WTC11 (cell line): Measurements from ENCODE around the gene HMMR. TPM values are rescaled to one million over a fixed set of nuclear protein-coding genes. Genes with fewer than 3 reads are reported as not detected.

Source experiments
- ATAC-seq: fragments of 200-7000 bp; cut with Tn5 transposase; 2 replicates; pipeline ENCODE4 v1.10.0; 2021; ENCODE audit warnings: mild to moderate bottlenecking, moderate library complexity
- CTCF ChIA-PET: fragments of 300-600 bp; sonication (Branson Sonifier 250); formaldehyde crosslinking; loops from one replicate; lab custom pipeline; 2021; ENCODE audit warnings: antibody characterized with exemption; lab: Charles Lee
- POLR2A ChIA-PET: fragments of 350-600 bp; sonication (Branson Sonifier 250); formaldehyde crosslinking; loops from one replicate; lab custom pipeline; 2021; ENCODE audit warnings: antibody characterized with exemption; lab: Charles Lee
- DNase-seq: peaks from one replicate; pipeline ENCODE4 v3.0.0; 2021; ENCODE audit warnings: low spot score
- H3K27ac Mint-ChIP-seq: 2 replicates; pipeline ENCODE4 v1.8.0; 2021; ENCODE audit warnings: mixed read lengths
- H3K27me3 Mint-ChIP-seq: 2 replicates; pipeline ENCODE4 v1.8.0; 2021; ENCODE audit warnings: low read depth, mild to moderate bottlenecking, moderate library complexity, mixed read lengths
- H3K36me3 Mint-ChIP-seq: 2 replicates; pipeline ENCODE4 v1.8.0; 2021; ENCODE audit warnings: mixed read lengths
- H3K4me1 Mint-ChIP-seq: 2 replicates; pipeline ENCODE4 v1.8.0; 2022; ENCODE audit warnings: mixed read lengths
- H3K4me3 Mint-ChIP-seq: 2 replicates; pipeline ENCODE4 v1.8.0; 2021; ENCODE audit warnings: mild to moderate bottlenecking, moderate library complexity, mixed read lengths
- H3K9me3 Mint-ChIP-seq: 2 replicates; pipeline ENCODE4 v1.8.0; 2021; ENCODE audit warnings: mixed read lengths
- ARID4B ChIP-seq: sonication (generic); formaldehyde crosslinking; IDR thresholded peaks from 2 replicates; pipeline ENCODE4 v1.8.0; 2023; ENCODE audit warnings: missing genetic modification reagents, mild to moderate bottlenecking, borderline replicate concordance
- CBFB ChIP-seq: sonication (generic); formaldehyde crosslinking; IDR thresholded peaks from 2 replicates; pipeline ENCODE4 v1.8.1; 2022; ENCODE audit warnings: mild to moderate bottlenecking, low read depth, missing genetic modification reagents
- CREM ChIP-seq: sonication (generic); formaldehyde crosslinking; IDR thresholded peaks from 2 replicates; pipeline ENCODE4 v1.8.1; 2022; ENCODE audit warnings: mild to moderate bottlenecking, missing genetic modification reagents, moderate library complexity
- ETV6 ChIP-seq: sonication (generic); formaldehyde crosslinking; IDR thresholded peaks from 2 replicates; pipeline ENCODE4 v1.8.1; 2022; ENCODE audit warnings: mild to moderate bottlenecking, missing genetic modification reagents
- GABPB1 ChIP-seq: sonication (generic); formaldehyde crosslinking; IDR thresholded peaks from 2 replicates; pipeline ENCODE4 v1.8.1; 2023; ENCODE audit warnings: mild to moderate bottlenecking, missing genetic modification reagents
- GTF2I ChIP-seq: fragments of 250-450 bp; sonication (Bioruptor Pico); conservative IDR thresholded peaks from 2 replicates; pipeline ENCODE4 v1.4.0; 2021; ENCODE audit warnings: mild to moderate bottlenecking
- IRF1 ChIP-seq: sonication (generic); formaldehyde crosslinking; IDR thresholded peaks from 2 replicates; pipeline ENCODE4 v1.8.0; 2023; ENCODE audit warnings: missing genetic modification reagents
- NFYB ChIP-seq: sonication (generic); formaldehyde crosslinking; conservative IDR thresholded peaks from 2 replicates; pipeline ENCODE4 v1.8.0; 2022; ENCODE audit warnings: low read depth, missing genetic modification reagents
- NR1H2 ChIP-seq: sonication (generic); formaldehyde crosslinking; IDR thresholded peaks from 2 replicates; pipeline ENCODE4 v1.9.0; 2021; ENCODE audit warnings: mild to moderate bottlenecking, moderate library complexity, missing genetic modification reagents
- PRDM15 ChIP-seq: sonication (generic); formaldehyde crosslinking; IDR thresholded peaks from 2 replicates; pipeline ENCODE4 v1.8.0; 2022; ENCODE audit warnings: missing genetic modification reagents
- TEAD1 ChIP-seq: sonication (generic); formaldehyde crosslinking; IDR thresholded peaks from 2 replicates; pipeline ENCODE4 v1.8.0; 2022; ENCODE audit warnings: mild to moderate bottlenecking, missing genetic modification reagents
- TEAD4 ChIP-seq: sonication (generic); formaldehyde crosslinking; IDR thresholded peaks from 2 replicates; pipeline ENCODE4 v1.8.0; 2022; ENCODE audit warnings: mild to moderate bottlenecking, missing genetic modification reagents
- ZNF219 ChIP-seq: sonication (generic); formaldehyde crosslinking; IDR thresholded peaks from 2 replicates; pipeline ENCODE4 v1.8.0; 2023; ENCODE audit warnings: missing genetic modification reagents, mild to moderate bottlenecking, borderline replicate concordance
- ZNF232 ChIP-seq: sonication (generic); formaldehyde crosslinking; IDR thresholded peaks from 2 replicates; pipeline ENCODE4 v1.8.0; 2022; ENCODE audit warnings: mild to moderate bottlenecking, missing genetic modification reagents
- ZNF281 ChIP-seq: sonication (generic); formaldehyde crosslinking; IDR thresholded peaks from 2 replicates; pipeline ENCODE4 v1.8.0; 2023; ENCODE audit warnings: mild to moderate bottlenecking, missing genetic modification reagents
- ZNF671 ChIP-seq: fragments of 250-450 bp; sonication (Bioruptor Pico); IDR thresholded peaks from 2 replicates; pipeline ENCODE4 v1.8.0; 2021; ENCODE audit warnings: mild to moderate bottlenecking
- total RNA-seq: library from RNA; stranded (reverse); gene quantifications from 3 replicates; pipeline ENCODE4 v1.2.3, GENCODE V29; 2021
- TF ChIP-seq, protein P1 (sequence below): fragments of 250-450 bp; sonication (Bioruptor Pico); IDR thresholded peaks from 2 replicates; pipeline ENCODE4 v1.9.0; 2021; ENCODE audit warnings: moderate library complexity, mild to moderate bottlenecking, inconsistent platforms, borderline replicate concordance
- TF ChIP-seq, protein P2 (sequence below): sonication (generic); formaldehyde crosslinking; IDR thresholded peaks from 2 replicates; pipeline ENCODE4 v1.8.1; 2023; ENCODE audit warnings: mild to moderate bottlenecking, missing genetic modification reagents

The HMMR gene
- total RNA-seq, 1 experiment from 2014 or later, result 78.5 TPM

GRCh38 chr5:163432544-163432943, 27.9 kb upstream of the HMMR start:
- TF ChIP-seq CREM (CRISPR knock-in tag) (no peak), TEAD1 (CRISPR knock-in tag) (no peak), PRDM15 (CRISPR knock-in tag) (no peak), NFYB (CRISPR knock-in tag) (no peak), GABPB1 (CRISPR knock-in tag) (no peak), ZNF232 (no peak), NR1H2 (CRISPR knock-in tag) (no peak), ZNF281 (CRISPR knock-in tag) (no peak), TEAD4 (no peak), ETV6 (CRISPR knock-in tag) (no peak), CBFB (no peak)
- TF ChIP-seq, protein P1, sequence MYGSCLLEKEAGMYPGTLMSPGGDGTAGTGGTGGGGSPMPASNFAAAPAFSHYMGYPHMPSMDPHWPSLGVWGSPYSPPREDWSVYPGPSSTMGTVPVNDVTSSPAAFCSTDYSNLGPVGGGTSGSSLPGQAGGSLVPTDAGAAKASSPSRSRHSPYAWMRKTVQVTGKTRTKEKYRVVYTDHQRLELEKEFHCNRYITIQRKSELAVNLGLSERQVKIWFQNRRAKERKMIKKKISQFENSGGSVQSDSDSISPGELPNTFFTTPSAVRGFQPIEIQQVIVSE (CRISPR knock-in tag), result no peak
- TF ChIP-seq, protein P2, sequence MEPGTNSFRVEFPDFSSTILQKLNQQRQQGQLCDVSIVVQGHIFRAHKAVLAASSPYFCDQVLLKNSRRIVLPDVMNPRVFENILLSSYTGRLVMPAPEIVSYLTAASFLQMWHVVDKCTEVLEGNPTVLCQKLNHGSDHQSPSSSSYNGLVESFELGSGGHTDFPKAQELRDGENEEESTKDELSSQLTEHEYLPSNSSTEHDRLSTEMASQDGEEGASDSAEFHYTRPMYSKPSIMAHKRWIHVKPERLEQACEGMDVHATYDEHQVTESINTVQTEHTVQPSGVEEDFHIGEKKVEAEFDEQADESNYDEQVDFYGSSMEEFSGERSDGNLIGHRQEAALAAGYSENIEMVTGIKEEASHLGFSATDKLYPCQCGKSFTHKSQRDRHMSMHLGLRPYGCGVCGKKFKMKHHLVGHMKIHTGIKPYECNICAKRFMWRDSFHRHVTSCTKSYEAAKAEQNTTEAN, result no peak
- CTCF ChIA-PET, result no interaction called here
- Mint-ChIP-seq H3K27ac (no peak overlapping the region), H3K9me3 (peaks cover 5% of the 10 kb centered on the region), H3K4me1 (peaks cover 20% of the 10 kb centered on the region), H3K4me3 (no peak overlapping the region), H3K27me3 (no peaks in the 10 kb centered on the region), H3K36me3 (no peaks in the 10 kb centered on the region)
- POLR2A ChIA-PET, result no interaction called here
- ATAC-seq (no peak), DNase-seq (no peak)

GRCh38 chr5:163433271-163433670, 27.2 kb upstream of the HMMR start:
- no peak for TF ChIP-seq IRF1 (CRISPR knock-in tag)
- H3K27me3 Mint-ChIP-seq, result no peaks in the 10 kb centered on the region
- ChIA-PET POLR2A (no interaction called here), CTCF (no interaction called here)
- H3K9me3 Mint-ChIP-seq, result no peaks in the 10 kb centered on the region
- no peak overlapping the region for H3K4me3 Mint-ChIP-seq
- H3K27ac Mint-ChIP-seq, result no peak overlapping the region
- DNase-seq (no peak), ATAC-seq (no peak)
- peaks cover 4% of the 10 kb centered on the region for H3K36me3 Mint-ChIP-seq
- peaks cover 21% of the 10 kb centered on the region for H3K4me1 Mint-ChIP-seq

DNA sequence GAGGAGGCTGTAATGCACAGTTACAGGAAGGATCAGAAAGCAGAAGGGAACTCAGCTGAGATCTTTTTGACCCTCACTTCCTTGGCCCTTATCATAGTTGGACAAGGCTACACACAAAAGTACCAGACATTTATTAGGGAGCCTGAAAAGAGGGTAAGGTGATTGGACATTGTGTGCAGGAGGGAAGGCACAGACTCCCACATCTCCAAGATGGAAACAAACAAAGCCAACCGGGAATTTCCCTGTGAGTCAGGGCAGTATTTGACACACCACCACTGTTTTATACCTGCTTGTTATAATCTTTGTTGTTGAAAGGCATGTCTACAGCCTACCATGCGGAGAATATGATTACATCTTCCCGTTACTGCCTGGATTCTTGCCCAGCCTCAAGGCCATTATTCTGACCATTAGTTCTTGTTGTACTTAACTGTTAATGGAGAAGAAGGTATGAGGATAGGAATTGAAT, 26.0 kb upstream of the HMMR start:
- no peaks in the 10 kb centered on the region for H3K9me3 Mint-ChIP-seq
- ChIA-PET CTCF (no interaction called here), POLR2A (interaction anchor here (0.5 kb wide), 1 partner anchor 8 kb away, joined by 3 read pairs; no protein-coding TSS in a partner anchor)
- peaks cover 16% of the 10 kb centered on the region for H3K36me3 Mint-ChIP-seq
- DNase-seq (no peak), ATAC-seq (no peak)
- H3K27ac Mint-ChIP-seq, result no peak overlapping the region
- H3K4me1 Mint-ChIP-seq, result peaks cover 31% of the 10 kb centered on the region
- no peaks in the 10 kb centered on the region for H3K27me3 Mint-ChIP-seq
- no peak overlapping the region for H3K4me3 Mint-ChIP-seq
- TF ChIP-seq ZNF219 (CRISPR knock-in tag) (no peak), ZNF671 (CRISPR knock-in tag) (no peak), IRF1 (CRISPR knock-in tag) (no peak), GTF2I (no peak), ARID4B (no peak)
